HL-60 (cell line): Measurements from ENCODE around the gene XRCC5.

Experiments
- CTCF ChIP-seq: IDR thresholded peaks from one replicate; pipeline ENCODE4 v1.5.1; 2011; ENCODE audit warnings: low read length, control low read depth, inconsistent platforms; ENCODE audit not compliant: insufficient read depth
- GABPA ChIP-seq: IDR thresholded peaks from 2 replicates; pipeline ENCODE4 v1.6.1; 2012; ENCODE audit warnings: low read depth
- POLR2AphosphoS5 ChIP-seq: IDR thresholded peaks from 2 replicates; pipeline ENCODE4 v1.6.1; 2012; ENCODE audit warnings: low read depth
- REST ChIP-seq: IDR thresholded peaks from 2 replicates; pipeline ENCODE4 v1.6.1; 2012; ENCODE audit warnings: low read depth; ENCODE audit not compliant: insufficient replicate concordance

GRCh38 chr2:216075510-216076485 lies 33.4 kb upstream of the XRCC5 start:
- TF ChIP-seq CTCF (no peak), REST (no peak), POLR2AphosphoS5 (no peak), GABPA (no peak)
